BJ (cell line): ENCODE data around the gene SPRR5. TPM values are rescaled to one million over a fixed set of nuclear protein-coding genes. Genes with fewer than 3 reads are reported as not detected.

ENCODE experiments used
- CTCF ChIA-PET: fragments of 350-600 bp; formaldehyde crosslinking; extraction: SDS; loops from one replicate; lab custom pipeline; 2021; ENCODE audit warnings: antibody characterized with exemption, inconsistent platforms; lab: Yijun Ruan, JAX
- POLR2A ChIA-PET: fragments of 300-600 bp; sonication (Branson Sonifier 250); formaldehyde crosslinking; extraction: SDS; loops from one replicate; lab custom pipeline; 2021; ENCODE audit warnings: antibody characterized with exemption; lab: Charles Lee
- DNase-seq: peaks from one replicate; pipeline ENCODE4 v3.0.0-alpha.2; 2011; ENCODE audit warnings: low read depth
- H3K27me3 ChIP-seq: 2 replicates; pipeline ENCODE4 v1.6.0; 2011; ENCODE audit warnings: low read length; ENCODE audit not compliant: control insufficient read depth, insufficient read depth
- H3K36me3 ChIP-seq: 2 replicates; pipeline ENCODE4 v1.5.1; 2011; ENCODE audit warnings: low read length; ENCODE audit not compliant: control insufficient read depth, insufficient read depth
- H3K4me3 ChIP-seq: 2 replicates; pipeline ENCODE4 v1.5.1; 2011; ENCODE audit warnings: low read depth, mild to moderate bottlenecking, control low read depth, low read length
- polyA plus RNA-seq: library from polyadenylated mRNA; depleted of rRNA; stranded (reverse); fragments of >200 nt; gene quantifications from 2 replicates; pipeline ENCODE4 v1.2.3, GENCODE V29; 2011
- TF ChIP-seq, protein P1 (sequence below): IDR thresholded peaks from 2 replicates; pipeline ENCODE4 v1.5.1; 2011; ENCODE audit warnings: low read depth, mild to moderate bottlenecking, control low read depth, inconsistent platforms, low read length, moderate library complexity; ENCODE audit not compliant: insufficient read depth

SPRR5 gene
- polyA plus RNA-seq, 1 experiment, result not detected

DNA sequence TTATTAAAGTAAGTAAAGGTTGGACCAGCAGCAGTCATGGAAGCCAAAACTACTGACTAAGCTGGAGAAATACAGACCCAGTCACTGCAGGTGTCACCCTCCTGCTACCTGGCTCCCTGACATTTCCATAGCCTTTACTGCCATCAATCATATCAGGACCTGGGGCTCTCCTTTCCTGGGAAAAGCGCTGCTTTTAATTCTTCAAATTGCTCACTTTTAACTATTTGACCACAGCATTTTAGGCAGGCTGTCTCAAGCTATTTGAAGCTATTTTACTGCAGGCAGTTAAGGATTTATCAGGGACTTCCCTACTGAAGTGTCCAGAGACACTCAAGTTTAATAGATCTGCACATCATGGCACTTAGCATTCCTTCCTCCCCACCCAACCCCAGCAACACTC, 34.5 kb upstream of the SPRR5 start:
- TF ChIP-seq, protein P1, sequence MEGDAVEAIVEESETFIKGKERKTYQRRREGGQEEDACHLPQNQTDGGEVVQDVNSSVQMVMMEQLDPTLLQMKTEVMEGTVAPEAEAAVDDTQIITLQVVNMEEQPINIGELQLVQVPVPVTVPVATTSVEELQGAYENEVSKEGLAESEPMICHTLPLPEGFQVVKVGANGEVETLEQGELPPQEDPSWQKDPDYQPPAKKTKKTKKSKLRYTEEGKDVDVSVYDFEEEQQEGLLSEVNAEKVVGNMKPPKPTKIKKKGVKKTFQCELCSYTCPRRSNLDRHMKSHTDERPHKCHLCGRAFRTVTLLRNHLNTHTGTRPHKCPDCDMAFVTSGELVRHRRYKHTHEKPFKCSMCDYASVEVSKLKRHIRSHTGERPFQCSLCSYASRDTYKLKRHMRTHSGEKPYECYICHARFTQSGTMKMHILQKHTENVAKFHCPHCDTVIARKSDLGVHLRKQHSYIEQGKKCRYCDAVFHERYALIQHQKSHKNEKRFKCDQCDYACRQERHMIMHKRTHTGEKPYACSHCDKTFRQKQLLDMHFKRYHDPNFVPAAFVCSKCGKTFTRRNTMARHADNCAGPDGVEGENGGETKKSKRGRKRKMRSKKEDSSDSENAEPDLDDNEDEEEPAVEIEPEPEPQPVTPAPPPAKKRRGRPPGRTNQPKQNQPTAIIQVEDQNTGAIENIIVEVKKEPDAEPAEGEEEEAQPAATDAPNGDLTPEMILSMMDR, result no peak
- Histone ChIP-seq H3K27me3 (peaks cover 6% of the 10 kb centered on the region; the same call in 1 of the 2 replicates), H3K4me3 (no peak overlapping the region), H3K36me3 (no peaks in the 10 kb centered on the region)
- DNase-seq, result no peak
- ChIA-PET POLR2A (no interaction called here), CTCF (interaction anchor here (1.0 to 1.5 kb wide), 2 partner anchors 21 to 42 kb away, joined by 3 read pairs; no protein-coding TSS in a partner anchor)

DNA sequence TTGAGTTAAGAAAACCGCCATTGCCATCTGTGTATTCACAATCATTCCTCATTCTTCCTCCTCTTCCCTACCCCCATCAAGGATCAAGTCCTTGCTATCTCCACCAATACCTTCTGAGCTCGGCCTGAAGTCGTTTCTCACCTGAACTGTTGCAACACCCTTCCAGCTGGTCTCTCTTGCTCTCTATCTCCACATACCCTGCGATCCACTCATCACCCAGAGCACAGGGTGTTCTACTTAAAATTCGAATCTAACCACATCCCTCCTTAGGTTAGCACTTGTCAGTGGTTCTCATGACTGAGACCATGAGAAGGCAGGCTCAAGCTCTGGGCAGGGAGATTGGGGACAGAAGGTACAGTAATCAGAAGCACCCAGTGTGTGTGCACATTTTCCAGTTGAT, 34.1 kb upstream of the SPRR5 start:
- TF ChIP-seq, protein P1, result no peak
- Histone ChIP-seq H3K4me3 (no peak overlapping the region), H3K36me3 (no peaks in the 10 kb centered on the region), H3K27me3 (peaks cover 6% of the 10 kb centered on the region; the same call in 1 of the 2 replicates)
- ChIA-PET POLR2A (no interaction called here), CTCF (interaction anchor here (1.0 to 1.5 kb wide), 2 partner anchors 21 to 42 kb away, joined by 3 read pairs; no protein-coding TSS in a partner anchor)
- DNase-seq, result no peak

DNA sequence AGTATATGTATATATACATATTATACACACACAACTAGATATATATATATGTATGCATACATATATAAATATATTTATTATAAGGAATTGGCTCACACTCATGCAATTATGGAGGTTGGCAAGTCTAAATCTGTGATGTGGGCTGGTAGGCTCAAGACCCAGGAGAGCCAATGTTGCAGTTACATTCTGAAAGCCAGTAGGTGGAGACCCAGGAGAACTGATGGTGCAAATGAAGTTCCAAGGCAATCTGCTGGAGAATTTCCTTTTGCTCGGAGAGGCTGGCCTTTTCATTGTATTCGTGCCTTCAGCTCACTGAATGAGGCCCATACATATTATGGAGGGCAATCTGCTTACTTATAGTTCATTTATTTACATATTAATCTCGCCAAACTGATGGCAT, 29.2 kb upstream of the SPRR5 start:
- TF ChIP-seq, protein P1, result peak; percentile 30
- POLR2A ChIA-PET, result no interaction called here
- Histone ChIP-seq H3K4me3 (no peak overlapping the region), H3K27me3 (no peaks in the 10 kb centered on the region), H3K36me3 (no peaks in the 10 kb centered on the region)
- DNase-seq, result no peak
- CTCF ChIA-PET, result interaction anchor here (1.9 kb wide), 1 partner anchor 47 kb away, joined by 5 read pairs; no protein-coding TSS in a partner anchor

DNA sequence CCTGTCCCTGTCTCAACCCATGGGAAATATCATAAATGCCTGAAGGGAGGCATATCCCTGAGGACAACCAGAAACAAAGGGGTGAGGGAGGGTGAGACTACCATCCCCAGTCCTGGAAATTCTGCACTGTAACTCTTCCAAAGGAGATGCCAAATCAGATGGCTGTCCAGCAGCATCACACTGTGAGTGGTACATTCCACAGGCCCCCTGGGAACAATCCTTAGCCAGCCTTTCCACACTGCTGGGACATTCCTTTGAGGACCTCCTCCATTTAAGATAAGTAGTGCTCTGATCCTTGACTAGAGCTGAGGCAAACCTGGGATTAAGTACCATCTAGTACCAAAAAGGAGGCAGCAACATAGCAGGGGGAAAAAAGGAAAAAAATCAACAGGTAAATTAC, 27.9 kb upstream of the SPRR5 start:
- ChIA-PET CTCF (interaction anchor here (1.9 to 2.2 kb wide), 2 partner anchors 47 to 48 kb away, joined by 5 to 6 read pairs; no protein-coding TSS in a partner anchor), POLR2A (no interaction called here)
- H3K4me3 ChIP-seq, result no peak overlapping the region
- no peaks in the 10 kb centered on the region for H3K27me3 ChIP-seq
- no peaks in the 10 kb centered on the region for H3K36me3 ChIP-seq
- no peak for DNase-seq
- TF ChIP-seq, protein P1, result no peak

DNA sequence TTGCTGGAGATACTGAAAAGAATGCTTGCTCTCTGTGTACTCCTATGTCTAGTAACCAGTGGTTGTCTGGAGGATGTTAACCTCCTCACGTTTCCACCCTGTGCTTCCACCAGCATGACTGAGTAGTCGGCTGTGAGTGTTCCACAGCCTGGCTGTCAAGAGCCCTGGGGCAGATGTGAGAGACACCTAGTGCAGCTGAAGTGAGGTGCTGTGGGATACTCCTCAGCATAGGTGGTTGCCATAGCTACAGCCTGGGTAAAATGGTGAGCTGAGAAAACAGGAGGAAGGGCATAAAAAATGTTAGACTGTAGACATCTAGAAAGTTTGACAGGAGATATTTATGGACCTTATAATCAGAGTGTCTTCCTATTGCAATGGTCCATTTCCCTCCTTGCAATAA, 22.8 kb upstream of the SPRR5 start:
- Histone ChIP-seq H3K4me3 (no peak overlapping the region), H3K27me3 (no peaks in the 10 kb centered on the region), H3K36me3 (no peaks in the 10 kb centered on the region)
- no peak for DNase-seq
- ChIA-PET POLR2A (no interaction called here), CTCF (interaction anchor here (6.0 kb wide), 1 partner anchor 54 kb away, joined by 147 read pairs; no protein-coding TSS in a partner anchor)
- TF ChIP-seq, protein P1, result no peak
